H1 (cell line): Measurements from ENCODE around the gene MFAP5. TPM values are rescaled to one million over a fixed set of nuclear protein-coding genes. Genes with fewer than 3 reads are reported as not detected.

Source experiments
- CTCF ChIA-PET: fragments of 300-600 bp; sonication (Branson Sonifier 250); formaldehyde crosslinking; loops from one replicate; lab custom pipeline; 2021; ENCODE audit not compliant: partially characterized antibody; lab: Charles Lee
- POLR2A ChIA-PET: fragments of 300-600 bp; sonication (Branson Sonifier 250); formaldehyde crosslinking; loops from one replicate; lab custom pipeline; 2021; ENCODE audit warnings: inconsistent platforms; ENCODE audit not compliant: partially characterized antibody; lab: Charles Lee
- DNase-seq, 2 experiments: peaks; one replicate each; pipeline versions ENCODE4 v3.0.0 to v3.0.0-alpha.2; 2010 to 2022; ENCODE audit warnings: low spot score in 2 of 2, low read depth in 1 of 2, mixed read lengths in 1 of 2
- FAIRE-seq: peaks from 2 replicates; lab custom pipeline; 2011; peaks lifted over from hg19 to GRCh38; lab: Jason Lieb, UNC
- H2AFZ ChIP-seq: 2 replicates; pipeline ENCODE4 v1.8.1; 2012; ENCODE audit warnings: low read length, inconsistent platforms
- H2AK5ac ChIP-seq: 2 replicates; pipeline ENCODE4 v1.6.1; 2013; ENCODE audit warnings: low read depth, low read length
- H2BK120ac ChIP-seq: replicated peaks from 2 replicates; pipeline ENCODE3; 2013; ENCODE audit warnings: low read depth, low read length, inconsistent platforms
- H2BK12ac ChIP-seq: 2 replicates; pipeline ENCODE4 v1.6.1; 2013; ENCODE audit warnings: low read depth, low read length
- H2BK15ac ChIP-seq: 2 replicates; pipeline ENCODE4 v1.6.1; 2013; ENCODE audit warnings: low read length
- H2BK20ac ChIP-seq: 2 replicates; pipeline ENCODE4 v1.6.1; 2013; ENCODE audit warnings: low read length
- H2BK5ac ChIP-seq: 2 replicates; pipeline ENCODE4 v1.6.1; 2013; ENCODE audit warnings: low read depth, low read length
- H3K14ac ChIP-seq: 2 replicates; pipeline ENCODE4 v1.6.1; 2013; ENCODE audit warnings: inconsistent platforms; ENCODE audit not compliant: insufficient read length
- H3K18ac ChIP-seq: 2 replicates; pipeline ENCODE4 v1.6.1; 2013; ENCODE audit warnings: low read length; ENCODE audit errors: extremely low read depth
- H3K23ac ChIP-seq: 2 replicates; pipeline ENCODE4 v1.6.1; 2013; ENCODE audit warnings: inconsistent platforms; ENCODE audit not compliant: insufficient read length
- H3K23me2 ChIP-seq: 2 replicates; pipeline ENCODE4 v1.6.1; 2013; ENCODE audit warnings: low read depth, low read length
- H3K27ac ChIP-seq: 2 replicates; pipeline ENCODE4 v1.6.1; 2011; ENCODE audit warnings: low read depth, low read length, inconsistent platforms
- H3K27me3 ChIP-seq, 4 experiments: replicated peaks in 1 of 4; 1 replicate in 1 of 4; 2 replicates in 3 of 4; pipeline versions ENCODE4 v1.6.1 to v1.8.1; 2011 to 2013; ENCODE audit warnings: low read length in 3 of 4, mild to moderate bottlenecking in 3 of 4, inconsistent platforms in 2 of 4, mixed read lengths in 2 of 4, moderate library complexity in 1 of 4; ENCODE audit not compliant: control insufficient read depth in 3 of 4, insufficient read depth in 3 of 4; ENCODE audit errors: extremely low read depth in 1 of 4
- H3K36me3 ChIP-seq, 4 experiments: 2 replicates each; pipeline versions ENCODE4 v1.6.1 to v1.8.1; 2011 to 2013; ENCODE audit warnings: mild to moderate bottlenecking in 4 of 4, low read length in 3 of 4, moderate library complexity in 2 of 4, control low read depth in 1 of 4, inconsistent platforms in 1 of 4; ENCODE audit not compliant: insufficient read depth in 4 of 4, control insufficient read depth in 2 of 4
- H3K4ac ChIP-seq: replicated peaks from 2 replicates; pipeline ENCODE3; 2013; ENCODE audit warnings: low read length, low read depth, mixed read lengths, inconsistent platforms; ENCODE audit not compliant: insufficient read length
- H3K4me1 ChIP-seq, 4 experiments: replicated peaks in 1 of 4; 1 replicate in 1 of 4; 2 replicates in 3 of 4; pipeline versions ENCODE4 v1.6.1 to v1.8.1; 2011 to 2013; ENCODE audit warnings: low read length in 3 of 4, inconsistent platforms in 2 of 4, mixed read lengths in 1 of 4; ENCODE audit not compliant: insufficient read depth in 4 of 4, control insufficient read depth in 3 of 4
- H3K4me2 ChIP-seq, 2 experiments: 2 replicates each; pipeline versions ENCODE4 v1.6.1 to v1.8.1; 2011 to 2013; ENCODE audit warnings: low read depth in 2 of 2, low read length in 2 of 2, control low read depth in 1 of 2, inconsistent platforms in 1 of 2, mild to moderate bottlenecking in 1 of 2; ENCODE audit not compliant: insufficient read depth in 1 of 2
- H3K4me3 ChIP-seq, 4 experiments: fragments of 200-600, 300-600 bp in 1 of 4; sonication (generic), shearing (Covaris generic), sonication (Bioruptor Twin) in 1 of 4; 2 replicates each; pipeline versions ENCODE4 v1.5.1 to v1.8.1; 2011 to 2016; ENCODE audit warnings: low read length in 4 of 4, low read depth in 3 of 4, control low read depth in 2 of 4, inconsistent platforms in 2 of 4, mild to moderate bottlenecking in 2 of 4, mixed read lengths in 1 of 4, moderate library complexity in 1 of 4; ENCODE audit not compliant: insufficient read depth in 2 of 4; ENCODE audit errors: extremely low read depth in 1 of 4
- H3K56ac ChIP-seq: replicated peaks from 2 replicates; pipeline ENCODE3; 2013; ENCODE audit warnings: low read depth, mild to moderate bottlenecking, mixed read lengths, low read length, inconsistent platforms; ENCODE audit not compliant: insufficient read length
- H3K79me1 ChIP-seq: 2 replicates; pipeline ENCODE4 v1.6.1; 2013; ENCODE audit warnings: low read depth, low read length, control low read depth
- H3K79me2 ChIP-seq, 2 experiments: 2 replicates each; pipeline versions ENCODE4 v1.6.1 to v1.8.1; 2012 to 2013; ENCODE audit warnings: low read length in 2 of 2, mild to moderate bottlenecking in 2 of 2, inconsistent platforms in 1 of 2; ENCODE audit not compliant: insufficient read depth in 2 of 2, control insufficient read depth in 1 of 2
- H3K9ac ChIP-seq, 4 experiments: replicated peaks in 1 of 4; 1 replicate in 1 of 4; 2 replicates in 3 of 4; pipeline versions ENCODE4 v1.6.1 to v1.8.1; 2011 to 2013; ENCODE audit warnings: low read depth in 3 of 4, low read length in 3 of 4, control low read depth in 2 of 4, mild to moderate bottlenecking in 2 of 4, moderate library complexity in 2 of 4, inconsistent platforms in 1 of 4; ENCODE audit errors: extremely low read depth in 1 of 4
- H3K9me3 ChIP-seq, 2 experiments: 2 replicates each; pipeline versions ENCODE4 v1.6.1 to v1.8.1; 2012 to 2013; ENCODE audit warnings: mild to moderate bottlenecking in 2 of 2, moderate library complexity in 2 of 2, control low read depth in 1 of 2, inconsistent platforms in 1 of 2, low read depth in 1 of 2, low read length in 1 of 2, mixed read lengths in 1 of 2; ENCODE audit not compliant: insufficient read depth in 2 of 2
- H4K20me1 ChIP-seq, 2 experiments: replicated peaks in 1 of 2; 2 replicates each; pipeline versions ENCODE3 to v1.8.1; 2011 to 2013; ENCODE audit warnings: inconsistent platforms in 2 of 2, low read length in 2 of 2, mild to moderate bottlenecking in 1 of 2; ENCODE audit not compliant: insufficient read depth in 2 of 2, control insufficient read depth in 1 of 2
- H4K5ac ChIP-seq: 2 replicates; pipeline ENCODE4 v1.6.1; 2013; ENCODE audit warnings: low read length, low read depth, mixed read lengths, inconsistent platforms; ENCODE audit not compliant: insufficient read length
- H4K8ac ChIP-seq: 2 replicates; pipeline ENCODE4 v1.8.0; 2013; ENCODE audit warnings: mild to moderate bottlenecking, moderate library complexity, low read length, inconsistent platforms; ENCODE audit not compliant: insufficient read depth; ENCODE audit errors: extremely low read depth
- H4K91ac ChIP-seq: replicated peaks from 2 replicates; pipeline ENCODE3; 2013; ENCODE audit warnings: low read length, mixed read lengths, inconsistent platforms; ENCODE audit not compliant: insufficient read length
- CEBPB ChIP-seq: IDR thresholded peaks from 2 replicates; pipeline ENCODE4 v1.6.1; 2012; ENCODE audit warnings: low read depth, low read length
- FOSL1 ChIP-seq: IDR thresholded peaks from 2 replicates; pipeline ENCODE4 v1.6.1; 2011; ENCODE audit warnings: mild to moderate bottlenecking, low read depth, low read length, moderate library complexity; ENCODE audit not compliant: insufficient read depth
- KDM5A ChIP-seq: fragments of 200-600 bp; IDR thresholded peaks from 2 replicates; pipeline ENCODE4 v1.7.1; 2012; ENCODE audit warnings: mild to moderate bottlenecking, low read length, inconsistent platforms, mixed read lengths
- PHF8 ChIP-seq: fragments of 200-600 bp; sonication (generic); conservative IDR thresholded peaks from 2 replicates; pipeline ENCODE4 v1.7.1; 2012; ENCODE audit warnings: low read depth, mild to moderate bottlenecking, inconsistent platforms, low read length, moderate library complexity
- SAP30 ChIP-seq: fragments of 300-600 bp; sonication (generic); IDR thresholded peaks from 2 replicates; pipeline ENCODE4 v1.7.1; 2012; ENCODE audit warnings: low read length, moderate library complexity, mild to moderate bottlenecking, inconsistent platforms; ENCODE audit not compliant: insufficient read depth, insufficient replicate concordance
- TEAD4 ChIP-seq: IDR thresholded peaks from 2 replicates; pipeline ENCODE4 v1.6.1; 2012; ENCODE audit warnings: low read depth, low read length, inconsistent platforms, mixed read lengths
- WGBS, 2 experiments: shearing (Covaris generic) in 1 of 2; methylation state at CpG; one replicate each; pipeline versions ENCODE4 v1.1.6 to v1.1.7; 2013 to 2015; ENCODE audit warnings: low lambda C conversion rate in 2 of 2, mixed read lengths in 2 of 2, inconsistent platforms in 1 of 2, low coverage in 1 of 2, missing lambda C conversion rate in 1 of 2; ENCODE audit not compliant: insufficient replicate concordance in 2 of 2, insufficient coverage in 1 of 2, insufficient read length in 1 of 2; ENCODE audit errors: extremely low coverage in 1 of 2, missing lambda C conversion rate in 1 of 2; 5-methylcytosine and 5-hydroxymethylcytosine counted together
- polyA plus RNA-seq, 7 experiments: library from polyadenylated mRNA; depleted of rRNA in 3 of 7; stranded (reverse) in 5 of 7; unstranded in 2 of 7; fragments of >200 nt in 5 of 7; fragments of 200-250 nt in 2 of 7; gene quantifications; 1 replicate in 5 of 7; 2 replicates in 1 of 7; 4 replicates in 1 of 7; pipeline versions ENCODE4 v1.2.1 to v1.2.3, GENCODE V29; 2011 to 2013; ENCODE audit warnings: missing spikeins in 2 of 7, mixed read lengths in 2 of 7
- total RNA-seq: library from RNA; stranded (reverse); fragmentation: NEBNext Ultra II Directional; extraction: Animal tissue kit (Norgen Biotek cat#: 25700); gene quantifications from 2 replicates; pipeline ENCODE4 v1.2.1, GENCODE V29; 2021

MFAP5 gene
- total and polyA plus RNA-seq, 2 of the 8 experiments (the other 6 are each of a cell fraction or from before 2014, with no cell fraction given): 0.60 to 0.86 TPM

- Histone ChIP-seq H2BK20ac (no peak overlapping the region), H3K9me3 (peaks cover 0 to 6% of the 10 kb centered on the region in 2 experiments; a peak in 1 of 4 replicates), H3K27ac (no peak overlapping the region), H3K23me2 (no peaks in the 10 kb centered on the region), H3K36me3 (no peaks in the 10 kb centered on the region), H2BK12ac (no peak overlapping the region), H3K79me1 (no peaks in the 10 kb centered on the region), H3K9ac (no peak overlapping the region), H4K20me1 (no peaks in the 10 kb centered on the region), H3K79me2 (no peaks in the 10 kb centered on the region), H4K8ac (no peak overlapping the region), H3K23ac (no peak overlapping the region), H4K5ac (no peak overlapping the region), H3K18ac (no peak overlapping the region), H2BK120ac (no peak overlapping the region), H4K91ac (no peak overlapping the region), H3K4me2 (no peak overlapping the region), H3K4me1 (no peaks in the 10 kb centered on the region; a peak in 1 of 7 replicates), H3K56ac (no peak overlapping the region), H2AK5ac (no peak overlapping the region), H2BK15ac (no peak overlapping the region), H3K27me3 (no peaks in the 10 kb centered on the region), H2BK5ac (no peak overlapping the region), H2AFZ (no peak overlapping the region), H3K4me3 (no peak overlapping the region), H3K4ac (no peak overlapping the region), H3K14ac (no peak overlapping the region)
- CTCF ChIA-PET: interaction anchor here (0.7 to 1.0 kb wide), 3 partner anchors 10 to 1049 kb away, joined by 3 read pairs; no protein-coding TSS in a partner anchor
- WGBS, 2 experiments: 82% methylated on average over 2 of the region's 2 CpGs; no CpG with 5 or more reads in 1 of the 2 experiments
- no peak for DNase-seq
- POLR2A ChIA-PET: interaction anchor here (0.9 kb wide), 1 partner anchor 9 kb away, joined by 3 read pairs; no protein-coding TSS in a partner anchor
- TF ChIP-seq PHF8 (no peak), SAP30 (no peak), TEAD4 (no peak), CEBPB (no peak), FOSL1 (no peak), KDM5A (no peak)
- no peak for FAIRE-seq
These were observed 4.6 kb upstream of the MFAP5 start for GRCh38 chr12:8667270-8667669.
